Ascending aorta (tissue), 2 donors: ENCODE data around the gene RFT1. TPM values are rescaled to one million over a fixed set of nuclear protein-coding genes. Genes with fewer than 3 reads are reported as not detected.

Source experiments
- DNase-seq, 2 donors: peaks; one replicate each; pipeline ENCODE4 v3.0.0-alpha.2; 2019; ENCODE audit warnings: low spot score in 2 of 2
- H3K27ac ChIP-seq, 2 donors: fragments of 200-600 bp; sonication (generic); one replicate each; pipeline ENCODE4 v1.5.1; 2016 to 2017; ENCODE audit warnings: mild to moderate bottlenecking in 1 of 2
- H3K27me3 ChIP-seq: fragments of 200-600 bp; sonication (generic); one replicate; pipeline ENCODE4 v1.5.1; 2017
- H3K36me3 ChIP-seq, 2 donors: fragments of 200-600 bp; sonication (generic); one replicate each; pipeline ENCODE4 v1.5.1; 2016
- H3K4me1 ChIP-seq, 2 donors: fragments of 200-600 bp; sonication (generic); one replicate each; pipeline ENCODE4 v1.5.1; 2016 to 2017; ENCODE audit warnings: mild to moderate bottlenecking in 1 of 2
- H3K4me3 ChIP-seq, 2 donors: fragments of 200-600 bp; sonication (generic); one replicate each; pipeline ENCODE4 v1.5.1; 2016 to 2017; ENCODE audit warnings: mild to moderate bottlenecking in 1 of 2
- H3K9me3 ChIP-seq, 2 donors: fragments of 200-600 bp; sonication (generic); one replicate each; pipeline ENCODE4 v1.5.1; 2016
- CTCF ChIP-seq, 3 experiments: fragments of 200-600 bp in 2 of 3; fragments of 450-650 bp in 1 of 3; sonication (generic) in 2 of 3; IDR thresholded peaks; one replicate each; pipeline ENCODE4 v1.5.1; 2016 to 2019; ENCODE audit warnings: antibody characterized with exemption in 3 of 3, mild to moderate bottlenecking in 1 of 3, moderate library complexity in 1 of 3
- intact Hi-C: fragments of 100-400 bp; cut with DNase I; formaldehyde crosslinking; loops from one replicate; pipeline ENCODE4 v1.15.1; 2023
- total RNA-seq: library from RNA; depleted of rRNA; stranded (reverse); fragments of >200 nt; gene quantifications from one replicate; pipeline ENCODE4 v1.1.0, GENCODE V29; 2016

The RFT1 gene
- total RNA-seq, 1 donor from 2014 or later, result 12.1 TPM

- H3K27ac ChIP-seq, result peak overlapping the region in 1 of 2 donors; percentile 9
- H3K36me3 ChIP-seq, result no peaks in the 10 kb centered on the region
- intact Hi-C loops, result loop anchor here (2.0 kb wide), 1 partner anchor 35 kb away; no protein-coding TSS in a partner anchor
- no peak for DNase-seq
- no peak overlapping the region for H3K4me3 ChIP-seq
- TF ChIP-seq CTCF (IDR thresholded peaks at IDR 0.05), result no peak
- H3K9me3 ChIP-seq, result no peaks in the 10 kb centered on the region
- H3K27me3 ChIP-seq, result no peaks in the 10 kb centered on the region
- H3K4me1 ChIP-seq, result peaks cover 9 to 38% of the 10 kb centered on the region in 2 donors
These were observed 29.2 kb upstream of the RFT1 start for GRCh38 chr3:53159156-53160060.

- no peak for TF ChIP-seq CTCF (IDR thresholded peaks at IDR 0.05)
- peak overlapping the region in 1 of 2 donors; percentile 9 for H3K27ac ChIP-seq
- H3K27me3 ChIP-seq, result no peaks in the 10 kb centered on the region
- peaks cover 9 to 39% of the 10 kb centered on the region in 2 donors for H3K4me1 ChIP-seq
- H3K4me3 ChIP-seq, result no peak overlapping the region
- no peaks in the 10 kb centered on the region for H3K9me3 ChIP-seq
- intact Hi-C loops, result no loop called here
- no peaks in the 10 kb centered on the region for H3K36me3 ChIP-seq
- no peak for DNase-seq
These were observed 28.5 kb upstream of the RFT1 start for GRCh38 chr3:53158765-53159155.

- Histone ChIP-seq H3K36me3 (no peaks in the 10 kb centered on the region), H3K27ac (no peak overlapping the region), H3K9me3 (no peaks in the 10 kb centered on the region), H3K27me3 (no peaks in the 10 kb centered on the region), H3K4me3 (no peak overlapping the region), H3K4me1 (peaks cover 9 to 39% of the 10 kb centered on the region in 2 donors)
- intact Hi-C loops, result no loop called here
- no peak for DNase-seq
- TF ChIP-seq CTCF (IDR thresholded peaks at IDR 0.05), result no peak
These were observed 27.8 kb upstream of the RFT1 start for GRCh38 chr3:53157974-53158580.

- H3K4me1 ChIP-seq, result peaks cover 9 to 35% of the 10 kb centered on the region in 2 donors
- H3K9me3 ChIP-seq, result no peaks in the 10 kb centered on the region
- no peak for TF ChIP-seq CTCF (IDR thresholded peaks at IDR 0.05)
- H3K4me3 ChIP-seq, result no peak overlapping the region
- H3K36me3 ChIP-seq, result no peaks in the 10 kb centered on the region
- intact Hi-C loops, result no loop called here
- DNase-seq, result no peak
- H3K27me3 ChIP-seq, result no peaks in the 10 kb centered on the region
- no peak overlapping the region for H3K27ac ChIP-seq
These were observed 26.2 kb upstream of the RFT1 start for GRCh38 chr3:53156368-53156834.

- no peak overlapping the region for H3K4me3 ChIP-seq
- no peak for DNase-seq
- H3K9me3 ChIP-seq, result no peaks in the 10 kb centered on the region
- no peak overlapping the region for H3K27ac ChIP-seq
- no peak for TF ChIP-seq CTCF (IDR thresholded peaks at IDR 0.05)
- intact Hi-C loops, result no loop called here
- H3K36me3 ChIP-seq, result no peaks in the 10 kb centered on the region
- peaks cover 9 to 35% of the 10 kb centered on the region in 2 donors for H3K4me1 ChIP-seq
- H3K27me3 ChIP-seq, result no peaks in the 10 kb centered on the region
These were observed 25.5 kb upstream of the RFT1 start for GRCh38 chr3:53155760-53156159.
